ENCODE measurements around the gene CFAP77. TPM values are rescaled to one million over a fixed set of nuclear protein-coding genes. Genes with fewer than 3 reads are reported as not detected.

The CFAP77 gene
- total RNA-seq, 2 experiments from 2014 or later, result not detected

DNA sequence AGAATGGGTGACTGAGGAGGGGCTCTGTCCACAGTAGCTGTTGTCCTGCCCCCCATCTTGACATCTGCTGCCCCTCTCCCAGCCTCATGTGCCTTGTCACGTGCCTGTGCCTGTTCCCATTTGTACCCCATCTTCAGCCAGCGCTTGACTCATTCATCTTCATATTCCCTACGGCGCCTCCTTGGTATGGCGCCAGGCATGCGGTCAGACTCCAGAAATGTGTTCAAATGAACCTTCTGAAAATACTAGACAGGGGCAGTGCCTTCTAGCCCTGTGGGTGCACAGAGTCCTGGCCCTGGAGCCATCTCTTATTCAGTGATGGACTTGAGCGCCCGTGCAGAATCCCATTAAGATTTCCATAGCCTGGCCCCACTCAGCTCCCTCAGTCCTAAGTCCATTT, 46.2 kb downstream of the CFAP77 start:
- intact Hi-C loops (cut with DNase I, micrococcal nuclease), result no loop called here
- H3K36me3 Mint-ChIP-seq (ENCODE audit: low read depth), result no peaks in the 10 kb centered on the region

GRCh38 chr9:132457504-132458236, 47.7 kb downstream of the CFAP77 start:
- DNase-seq, result no peak
- POLR2A ChIA-PET, result no interaction called here
- Mint-ChIP-seq H3K27ac (no peak overlapping the region), H3K36me3 (ENCODE audit: low read depth) (no peaks in the 10 kb centered on the region), H3K4me1 (no peaks in the 10 kb centered on the region), H3K27me3 (peaks cover 7% of the 10 kb centered on the region), H3K4me3 (no peak overlapping the region), H3K9me3 (ENCODE audit: low read depth) (no peaks in the 10 kb centered on the region)
- intact Hi-C loops (cut with DNase I, micrococcal nuclease), result no loop called here
- CTCF ChIA-PET, result no interaction called here
- no peak for ATAC-seq

More for the DNA sequence above, 46.2 kb downstream of the CFAP77 start:
- no peak overlapping the region for H3K27ac Mint-ChIP-seq
- H3K4me1 Mint-ChIP-seq, result peaks cover 3% of the 10 kb centered on the region
- no peak for ATAC-seq
- ChIA-PET CTCF (no interaction called here), POLR2A (no interaction called here)
- H3K27me3 Mint-ChIP-seq, result peaks cover 12% of the 10 kb centered on the region
- H3K9me3 Mint-ChIP-seq (ENCODE audit: low read depth), result no peaks in the 10 kb centered on the region
- no peak for DNase-seq
- no peak overlapping the region for H3K4me3 Mint-ChIP-seq

GRCh38 chr9:132458432-132458831, 48.4 kb downstream of the CFAP77 start:
- ATAC-seq (no peak), DNase-seq (no peak)
- Mint-ChIP-seq H3K9me3 (ENCODE audit: low read depth) (no peaks in the 10 kb centered on the region), H3K27me3 (peaks cover 4% of the 10 kb centered on the region), H3K36me3 (ENCODE audit: low read depth) (no peaks in the 10 kb centered on the region), H3K4me1 (no peaks in the 10 kb centered on the region), H3K27ac (no peak overlapping the region), H3K4me3 (no peak overlapping the region)
- intact Hi-C loops (cut with DNase I, micrococcal nuclease), result no loop called here
- ChIA-PET POLR2A (no interaction called here), CTCF (no interaction called here)

DNA sequence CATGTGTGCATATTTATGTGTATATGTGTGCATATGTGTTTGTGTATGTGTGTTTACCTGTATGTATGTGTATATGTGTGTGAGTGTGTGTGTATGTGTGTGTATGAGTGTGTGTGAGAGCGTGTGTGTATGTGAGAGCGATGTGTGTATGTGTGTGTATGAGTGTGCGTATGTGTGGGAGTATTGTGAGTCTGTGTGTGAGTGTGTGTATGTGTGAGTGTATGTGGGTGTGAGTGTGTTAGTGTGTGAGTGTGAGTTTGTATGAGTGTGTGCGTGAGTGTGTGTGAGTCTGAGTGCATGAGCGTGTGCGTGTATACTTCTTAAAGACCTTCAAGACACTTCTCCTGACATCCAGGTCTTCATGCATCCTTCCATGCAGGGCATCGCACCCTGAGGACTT, 49.6 kb downstream of the CFAP77 start:
- Mint-ChIP-seq H3K36me3 (ENCODE audit: low read depth) (no peaks in the 10 kb centered on the region), H3K4me1 (no peaks in the 10 kb centered on the region), H3K27ac (no peak overlapping the region), H3K9me3 (ENCODE audit: low read depth) (no peaks in the 10 kb centered on the region), H3K4me3 (no peak overlapping the region), H3K27me3 (peaks cover 2% of the 10 kb centered on the region)
- ATAC-seq, result no peak
- ChIA-PET CTCF (no interaction called here), POLR2A (no interaction called here)
- no peak for DNase-seq
- intact Hi-C loops (cut with DNase I, micrococcal nuclease), result no loop called here

DNA sequence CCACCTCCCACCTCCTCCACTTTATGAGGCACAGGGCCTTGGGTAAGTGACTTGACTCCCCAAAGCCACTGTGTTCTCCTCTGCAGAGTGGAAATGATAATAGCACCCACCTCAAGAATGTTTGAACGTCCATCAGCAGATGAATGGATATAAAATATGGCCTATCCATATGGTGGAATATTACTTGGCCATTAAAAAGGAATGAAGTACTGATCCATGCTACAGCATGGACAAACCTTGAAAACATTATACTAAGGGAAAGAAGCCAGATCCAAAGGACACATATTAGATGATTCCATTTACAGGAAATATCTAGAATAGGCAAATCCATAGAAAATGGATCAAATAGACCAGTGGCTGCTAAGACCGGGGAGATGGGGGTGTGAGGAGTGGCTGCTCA, 50.2 kb downstream of the CFAP77 start:
- DNase-seq (no peak), ATAC-seq (no peak)
- Mint-ChIP-seq H3K9me3 (ENCODE audit: low read depth) (no peaks in the 10 kb centered on the region), H3K36me3 (ENCODE audit: low read depth) (no peaks in the 10 kb centered on the region), H3K27me3 (peaks cover 2% of the 10 kb centered on the region), H3K4me1 (no peaks in the 10 kb centered on the region), H3K27ac (no peak overlapping the region), H3K4me3 (no peak overlapping the region)
- ChIA-PET POLR2A (no interaction called here), CTCF (no interaction called here)
- intact Hi-C loops (cut with DNase I, micrococcal nuclease), result no loop called here

DNA sequence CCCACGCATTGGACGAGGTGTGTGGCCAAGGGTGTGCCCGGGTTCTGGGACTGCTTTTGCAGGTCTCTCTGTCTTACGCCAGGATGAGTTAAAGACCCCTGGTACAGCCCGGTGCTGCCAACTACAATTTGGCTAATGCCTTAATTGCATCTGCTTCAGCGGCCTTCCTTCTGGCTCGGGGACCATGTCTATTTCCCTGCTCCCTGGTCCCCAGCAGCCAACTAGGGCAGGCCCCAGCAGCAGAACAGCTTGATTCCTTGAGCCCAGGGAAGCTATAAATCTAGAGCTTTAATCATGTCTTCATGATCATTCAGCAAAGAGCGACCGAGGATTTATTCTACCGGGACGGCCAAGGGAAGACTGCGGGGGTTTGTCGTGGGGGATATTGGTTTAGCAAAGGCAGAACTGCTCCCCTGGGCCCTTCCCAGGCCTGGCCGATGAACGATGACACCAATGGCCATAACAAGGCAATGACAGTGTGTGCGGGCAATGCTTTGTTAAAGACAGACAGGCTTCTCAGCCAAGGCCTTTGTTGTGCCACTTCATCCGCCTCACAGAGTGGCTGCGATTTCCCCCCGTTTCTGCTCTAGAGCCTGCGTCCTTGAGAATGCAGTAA, 51.4 kb downstream of the CFAP77 start:
- DNase-seq (no peak), ATAC-seq (no peak)
- no peaks in the 10 kb centered on the region for H3K9me3 Mint-ChIP-seq (ENCODE audit: low read depth)
- H3K4me3 Mint-ChIP-seq, result no peak overlapping the region
- H3K4me1 Mint-ChIP-seq, result no peaks in the 10 kb centered on the region
- H3K27ac Mint-ChIP-seq, result no peak overlapping the region
- CTCF ChIA-PET, result no interaction called here
- peaks cover 2% of the 10 kb centered on the region for H3K27me3 Mint-ChIP-seq
- intact Hi-C loops (cut with DNase I, micrococcal nuclease), result no loop called here
- H3K36me3 Mint-ChIP-seq (ENCODE audit: low read depth), result no peaks in the 10 kb centered on the region
- POLR2A ChIA-PET, result no interaction called here

GRCh38 chr9:132461971-132462370, 52.0 kb downstream of the CFAP77 start:
- no peak overlapping the region for H3K4me3 Mint-ChIP-seq
- ChIA-PET CTCF (no interaction called here), POLR2A (no interaction called here)
- no peaks in the 10 kb centered on the region for H3K9me3 Mint-ChIP-seq (ENCODE audit: low read depth)
- no peaks in the 10 kb centered on the region for H3K36me3 Mint-ChIP-seq (ENCODE audit: low read depth)
- DNase-seq (no peak), ATAC-seq (no peak)
- H3K4me1 Mint-ChIP-seq, result no peaks in the 10 kb centered on the region
- no peak overlapping the region for H3K27ac Mint-ChIP-seq
- intact Hi-C loops (cut with DNase I, micrococcal nuclease), result no loop called here
- H3K27me3 Mint-ChIP-seq, result peaks cover 2% of the 10 kb centered on the region

- Mint-ChIP-seq H3K27me3 (peaks cover 4% of the 10 kb centered on the region), H3K9me3 (ENCODE audit: low read depth) (no peaks in the 10 kb centered on the region), H3K4me1 (no peaks in the 10 kb centered on the region), H3K36me3 (ENCODE audit: low read depth) (no peaks in the 10 kb centered on the region), H3K27ac (no peak overlapping the region), H3K4me3 (no peak overlapping the region)
- ChIA-PET POLR2A (no interaction called here), CTCF (interaction anchor here (0.7 kb wide), 1 partner anchor 787 kb away, joined by 3 read pairs; no protein-coding TSS in a partner anchor)
- DNase-seq, result no peak
- no peak for ATAC-seq
- intact Hi-C loops (cut with DNase I, micrococcal nuclease), result no loop called here
Observed at GRCh38 chr9:132464547-132464946, 54.5 kb downstream of the CFAP77 start.

- intact Hi-C loops (cut with DNase I, micrococcal nuclease), result no loop called here
- H3K27me3 Mint-ChIP-seq, result peaks cover 4% of the 10 kb centered on the region
- H3K4me3 Mint-ChIP-seq, result no peak overlapping the region
- no peaks in the 10 kb centered on the region for H3K36me3 Mint-ChIP-seq (ENCODE audit: low read depth)
- ATAC-seq, result no peak
- POLR2A ChIA-PET, result no interaction called here
- no peaks in the 10 kb centered on the region for H3K4me1 Mint-ChIP-seq
- H3K27ac Mint-ChIP-seq, result no peak overlapping the region
- CTCF ChIA-PET, result no interaction called here
- DNase-seq, result no peak
- no peaks in the 10 kb centered on the region for H3K9me3 Mint-ChIP-seq (ENCODE audit: low read depth)
Observed at GRCh38 chr9:132465131-132465635, 55.2 kb downstream of the CFAP77 start.

DNA sequence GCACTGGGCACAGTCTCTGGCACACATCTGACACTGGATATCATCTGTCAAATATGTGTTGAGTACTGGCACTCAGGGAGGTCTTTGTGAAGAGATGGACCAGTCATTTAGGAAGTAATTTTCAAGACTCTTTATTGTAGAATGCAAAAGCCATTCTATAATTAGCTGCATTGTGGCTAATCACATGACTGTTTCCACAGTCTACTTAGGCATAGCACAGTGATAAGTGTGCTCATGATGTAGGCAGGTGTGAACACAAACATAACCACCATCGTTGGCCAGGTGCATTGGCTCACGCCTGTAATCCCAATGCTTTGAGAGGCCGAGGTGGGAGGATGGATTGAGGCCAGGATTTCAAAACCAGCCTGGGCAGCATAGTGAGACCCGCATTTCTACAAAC, 62.2 kb downstream of the CFAP77 start:
- peaks cover 6% of the 10 kb centered on the region for H3K27me3 Mint-ChIP-seq
- no peaks in the 10 kb centered on the region for H3K36me3 Mint-ChIP-seq (ENCODE audit: low read depth)
- no peaks in the 10 kb centered on the region for H3K4me1 Mint-ChIP-seq
- no peak for DNase-seq
- ATAC-seq, result no peak
- no peaks in the 10 kb centered on the region for H3K9me3 Mint-ChIP-seq (ENCODE audit: low read depth)
- ChIA-PET CTCF (interaction anchor here (0.7 kb wide), 1 partner anchor 213 kb away, joined by 3 read pairs; no protein-coding TSS in a partner anchor), POLR2A (no interaction called here)
- intact Hi-C loops (cut with DNase I, micrococcal nuclease), result no loop called here
- H3K27ac Mint-ChIP-seq, result no peak overlapping the region
- no peak overlapping the region for H3K4me3 Mint-ChIP-seq

DNA sequence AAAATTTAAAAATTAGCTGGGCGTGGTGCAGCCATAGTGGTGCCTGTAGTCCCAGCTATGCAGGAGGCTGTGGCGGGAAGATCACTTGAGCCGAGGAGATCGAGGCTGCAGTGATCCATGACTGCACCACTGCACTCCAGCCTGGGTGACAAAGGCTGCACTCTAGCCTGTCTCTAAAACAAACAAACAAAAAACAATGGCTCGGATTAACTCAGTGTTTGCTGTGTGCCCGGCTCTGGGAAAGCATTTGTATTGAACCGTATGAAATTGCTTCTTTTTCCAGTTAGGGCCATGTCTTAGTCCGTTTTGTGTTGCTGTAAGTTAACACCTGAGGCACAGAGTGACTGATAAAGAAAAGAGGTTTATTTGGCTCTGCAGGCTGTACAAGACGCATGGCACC, 62.6 kb downstream of the CFAP77 start:
- CTCF ChIA-PET, result interaction anchor here (0.7 kb wide), 1 partner anchor 213 kb away, joined by 3 read pairs; no protein-coding TSS in a partner anchor
- intact Hi-C loops (cut with DNase I, micrococcal nuclease), result no loop called here
- no peak for DNase-seq
- Mint-ChIP-seq H3K9me3 (ENCODE audit: low read depth) (no peaks in the 10 kb centered on the region), H3K36me3 (ENCODE audit: low read depth) (no peaks in the 10 kb centered on the region), H3K27ac (no peak overlapping the region), H3K4me1 (no peaks in the 10 kb centered on the region), H3K27me3 (peaks cover 4% of the 10 kb centered on the region), H3K4me3 (no peak overlapping the region)
- POLR2A ChIA-PET, result no interaction called here
- no peak for ATAC-seq

DNA sequence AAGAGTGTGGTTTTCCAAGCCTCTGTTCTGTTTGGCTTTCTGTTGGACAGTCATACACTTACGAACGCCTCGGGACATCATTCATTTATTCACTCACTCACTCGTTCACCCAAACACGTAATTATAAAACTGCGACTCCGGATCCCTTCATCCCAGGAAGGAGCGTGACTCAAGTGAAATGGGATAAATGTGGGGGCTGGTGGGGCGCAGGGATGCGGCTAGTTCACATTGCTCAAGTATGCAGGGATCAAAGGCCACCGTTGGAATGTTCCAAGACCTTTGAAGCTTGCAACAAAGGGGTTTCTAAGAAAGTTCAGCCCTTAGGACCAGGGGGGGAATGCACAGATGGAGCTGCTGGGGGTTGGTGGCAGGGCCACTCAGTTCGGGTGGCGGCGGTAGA, 64.2 kb downstream of the CFAP77 start:
- peaks cover 6% of the 10 kb centered on the region for H3K27me3 Mint-ChIP-seq
- no peak overlapping the region for H3K27ac Mint-ChIP-seq
- intact Hi-C loops (cut with DNase I, micrococcal nuclease), result no loop called here
- ChIA-PET POLR2A (no interaction called here), CTCF (interaction anchor here (0.6 to 1.0 kb wide), 3 partner anchors 97 to 888 kb away, joined by 3 read pairs; no protein-coding TSS in a partner anchor)
- no peak for DNase-seq
- no peak for ATAC-seq
- no peaks in the 10 kb centered on the region for H3K36me3 Mint-ChIP-seq (ENCODE audit: low read depth)
- no peak overlapping the region for H3K4me3 Mint-ChIP-seq
- no peaks in the 10 kb centered on the region for H3K4me1 Mint-ChIP-seq
- H3K9me3 Mint-ChIP-seq (ENCODE audit: low read depth), result no peaks in the 10 kb centered on the region
